Limb (tissue), 2 donors: ENCODE measurements around the gene PGP.

Source experiments
- DNase-seq, 2 donors: peaks; one replicate each; pipeline ENCODE4 v3.0.0-alpha.2; 2016; ENCODE audit errors: extremely low spot score in 2 of 2

The PGP gene

DNA sequence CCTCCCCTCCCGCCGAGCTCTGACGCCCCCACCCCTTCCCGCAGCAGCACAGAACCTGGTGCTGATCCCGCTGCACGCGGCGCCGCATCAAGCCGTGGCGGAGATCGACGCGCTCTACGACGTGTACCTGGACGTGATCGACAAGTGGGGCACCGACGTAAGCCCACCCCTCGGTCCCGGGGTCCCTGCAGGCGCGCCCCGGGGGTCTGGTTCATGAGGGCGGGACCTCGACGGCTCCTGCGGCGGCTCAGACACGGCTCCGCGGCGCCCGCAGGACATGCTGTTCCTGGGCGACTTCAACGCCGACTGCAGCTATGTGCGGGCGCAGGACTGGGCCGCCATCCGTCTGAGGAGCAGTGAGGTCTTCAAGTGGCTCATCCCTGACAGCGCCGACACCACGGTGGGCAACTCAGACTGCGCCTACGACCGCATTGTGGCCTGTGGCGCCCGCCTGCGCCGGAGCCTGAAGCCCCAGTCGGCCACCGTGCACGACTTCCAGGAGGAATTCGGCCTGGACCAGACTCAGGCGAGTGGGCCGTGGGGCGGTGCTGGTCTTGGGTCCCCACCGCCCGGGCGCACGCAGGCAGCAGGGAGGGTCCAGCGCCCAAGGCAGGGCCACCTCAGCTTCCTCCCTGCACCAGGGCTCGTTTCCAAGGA, 23.0 kb upstream of the PGP start:
- DNase-seq = no peak

DNA sequence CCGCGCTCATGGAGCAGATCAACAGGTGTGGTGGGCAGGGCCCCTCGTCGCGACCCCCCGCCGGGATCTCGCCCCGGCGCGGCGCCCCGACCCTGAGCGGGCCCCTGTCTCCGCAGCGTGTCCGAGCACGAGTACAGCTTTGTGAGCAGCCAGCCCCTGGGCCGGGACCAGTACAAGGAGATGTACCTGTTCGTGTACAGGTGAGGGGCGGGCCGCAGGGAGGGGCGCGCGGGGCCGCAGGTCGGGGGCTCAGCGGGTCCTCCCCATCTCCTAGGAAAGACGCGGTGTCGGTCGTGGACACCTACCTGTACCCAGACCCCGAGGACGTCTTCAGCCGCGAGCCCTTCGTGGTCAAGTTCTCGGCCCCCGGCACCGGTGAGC, 22.5 kb upstream of the PGP start:
- DNase-seq = no peak

DNA sequence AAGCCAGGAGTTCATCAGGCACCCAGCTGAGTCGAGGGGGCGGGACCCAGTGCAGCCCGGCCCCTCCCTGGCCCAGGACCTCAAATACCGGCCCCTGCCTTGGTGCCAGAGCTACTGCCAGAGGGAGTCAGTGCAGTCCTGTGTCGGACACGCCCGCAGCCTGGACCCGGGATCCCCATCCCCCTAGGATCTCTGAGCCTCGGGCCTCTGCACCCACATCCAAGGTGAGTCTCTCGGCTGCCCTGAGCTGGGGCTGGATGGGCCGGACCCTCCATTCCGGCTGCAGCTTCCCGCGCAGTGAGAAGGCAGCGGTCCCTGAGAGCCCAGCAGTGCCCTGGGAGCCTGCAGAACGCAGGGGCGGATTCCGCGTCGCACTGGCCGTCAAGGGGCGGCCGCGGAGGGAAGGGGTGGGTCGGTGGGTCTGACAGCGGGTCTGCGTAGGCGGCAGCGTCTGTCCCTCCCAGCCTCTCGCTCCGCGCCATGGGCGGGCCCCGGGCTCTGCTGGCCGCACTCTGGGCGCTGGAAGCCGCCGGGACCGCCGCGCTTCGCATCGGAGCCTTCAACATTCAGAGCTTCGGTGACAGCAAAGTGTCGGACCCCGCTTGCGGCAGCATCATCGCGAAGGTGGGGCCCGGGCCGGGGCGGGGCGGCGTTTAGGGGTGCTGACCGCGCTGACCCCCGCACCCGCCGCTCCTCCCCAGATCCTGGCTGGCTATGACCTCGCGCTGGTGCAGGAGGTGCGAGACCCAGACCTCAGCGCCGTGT, 21.9 kb upstream of the PGP start, which contains the start of gene DNASE1L2:
DNASE1L2 (plus strand) TSS at position 108 of the 765 bp plus-strand sequence; CDS start at position 481, 373 bp downstream.
- DNase-seq = peak in 1 of 2 donors; percentile 56

DNA sequence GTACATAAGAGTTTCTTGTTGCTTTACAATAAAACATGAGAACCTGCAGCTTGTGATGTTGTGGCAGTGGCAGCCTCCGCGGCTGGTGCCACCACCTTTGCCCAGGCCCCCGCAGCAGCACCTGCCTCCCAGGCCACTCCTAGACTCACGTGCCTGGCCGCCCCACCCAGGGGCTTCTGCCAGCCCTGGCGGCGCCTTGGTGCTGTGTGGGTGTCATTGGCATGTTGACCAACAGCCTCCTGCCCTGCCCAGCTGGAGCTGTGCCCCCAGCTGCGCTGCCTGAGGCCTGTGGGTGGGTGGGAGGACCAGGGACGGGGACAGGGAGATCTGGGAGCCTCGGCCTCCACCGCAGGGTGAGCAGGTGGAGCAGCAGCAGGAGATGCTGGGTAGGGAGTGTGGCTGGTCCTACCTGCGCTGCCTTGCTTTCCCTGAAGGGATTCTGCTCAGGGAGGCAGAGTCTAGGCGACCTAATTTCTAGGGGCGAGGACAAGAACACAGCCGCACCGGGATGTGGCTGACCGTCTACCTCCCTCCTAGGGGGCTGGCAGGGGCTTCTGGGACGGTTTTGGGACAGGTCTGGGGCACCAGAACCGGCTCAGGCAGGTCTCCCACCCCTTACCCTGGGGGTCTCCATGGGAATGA, 21.2 kb upstream of the PGP start:
- DNase-seq = no peak

DNA sequence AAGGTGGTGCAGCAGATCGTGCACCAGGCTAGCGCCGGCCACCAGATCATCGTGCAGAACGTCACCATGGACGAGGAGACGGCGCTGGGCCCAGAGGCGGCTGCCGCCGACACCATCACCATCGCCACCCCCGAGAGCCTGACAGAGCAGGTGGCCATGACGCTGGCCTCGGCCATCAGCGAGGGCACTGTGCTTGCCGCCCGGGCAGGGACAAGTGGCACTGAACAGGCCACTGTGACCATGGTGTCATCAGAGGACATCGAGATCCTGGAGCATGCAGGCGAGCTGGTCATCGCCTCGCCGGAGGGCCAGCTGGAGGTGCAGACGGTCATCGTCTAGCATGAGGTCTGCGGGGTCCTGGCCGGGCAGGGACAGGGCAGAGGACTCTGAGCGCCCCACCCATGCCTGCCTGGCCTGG, 20.6 kb upstream of the PGP start:
- no peak for DNase-seq

DNA sequence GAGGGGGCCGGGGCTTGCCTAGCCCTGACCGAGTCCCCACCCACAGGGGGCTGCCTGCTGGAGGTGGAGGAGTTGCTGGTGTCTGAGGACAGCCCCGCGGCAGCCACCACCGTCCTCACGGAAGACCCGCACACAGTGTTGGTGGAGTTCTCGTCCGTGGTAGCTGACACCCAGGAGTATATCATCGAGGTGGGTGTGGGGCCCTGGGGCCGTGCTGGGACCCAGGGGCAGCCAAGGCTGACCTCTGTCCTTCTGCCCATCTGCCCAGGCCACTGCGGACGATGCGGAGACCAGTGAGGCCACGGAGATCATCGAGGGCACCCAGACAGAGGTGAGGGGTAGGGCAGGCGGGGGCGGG, 20.2 kb upstream of the PGP start:
- DNase-seq = no peak

DNA sequence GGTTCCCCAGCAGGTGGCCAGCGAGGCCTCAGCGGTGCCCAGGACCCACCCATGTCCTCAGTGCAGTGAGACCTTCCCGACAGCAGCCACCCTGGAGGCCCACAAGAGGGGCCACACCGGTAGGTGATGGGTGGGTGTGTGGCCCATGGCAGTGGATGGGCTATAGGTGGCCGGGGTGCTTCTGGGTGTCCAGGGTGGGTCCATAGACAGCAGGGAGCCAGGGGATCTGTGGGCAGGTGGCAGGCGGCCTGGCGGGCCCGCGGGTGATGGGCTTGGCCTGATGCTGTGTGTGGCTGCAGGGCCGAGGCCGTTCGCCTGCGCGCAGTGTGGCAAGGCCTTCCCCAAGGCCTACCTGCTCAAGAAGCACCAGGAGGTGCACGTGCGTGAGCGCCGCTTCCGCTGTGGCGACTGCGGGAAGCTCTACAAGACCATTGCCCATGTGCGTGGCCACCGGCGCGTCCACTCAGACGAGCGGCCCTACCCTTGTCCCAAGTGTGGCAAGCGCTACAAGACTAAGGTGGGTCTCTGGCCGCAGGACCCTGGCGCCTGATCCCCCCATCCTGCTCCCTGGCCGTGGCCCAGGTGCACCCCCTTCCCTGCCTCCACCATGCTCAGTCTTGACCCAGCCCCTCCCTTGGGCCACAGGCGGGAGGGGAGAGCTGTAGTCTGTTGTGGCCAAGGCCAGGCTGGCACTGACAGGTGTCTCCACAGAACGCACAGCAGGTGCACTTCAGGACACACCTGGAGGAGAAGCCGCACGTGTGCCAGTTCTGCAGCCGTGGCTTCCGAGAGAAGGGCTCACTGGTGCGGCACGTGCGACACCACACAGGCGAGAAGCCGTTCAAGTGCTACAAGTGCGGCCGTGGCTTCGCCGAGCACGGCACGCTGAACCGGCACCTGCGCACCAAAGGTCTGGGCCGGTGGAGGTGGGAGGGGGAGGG, 19.5 kb upstream of the PGP start:
- DNase-seq = no peak

DNA sequence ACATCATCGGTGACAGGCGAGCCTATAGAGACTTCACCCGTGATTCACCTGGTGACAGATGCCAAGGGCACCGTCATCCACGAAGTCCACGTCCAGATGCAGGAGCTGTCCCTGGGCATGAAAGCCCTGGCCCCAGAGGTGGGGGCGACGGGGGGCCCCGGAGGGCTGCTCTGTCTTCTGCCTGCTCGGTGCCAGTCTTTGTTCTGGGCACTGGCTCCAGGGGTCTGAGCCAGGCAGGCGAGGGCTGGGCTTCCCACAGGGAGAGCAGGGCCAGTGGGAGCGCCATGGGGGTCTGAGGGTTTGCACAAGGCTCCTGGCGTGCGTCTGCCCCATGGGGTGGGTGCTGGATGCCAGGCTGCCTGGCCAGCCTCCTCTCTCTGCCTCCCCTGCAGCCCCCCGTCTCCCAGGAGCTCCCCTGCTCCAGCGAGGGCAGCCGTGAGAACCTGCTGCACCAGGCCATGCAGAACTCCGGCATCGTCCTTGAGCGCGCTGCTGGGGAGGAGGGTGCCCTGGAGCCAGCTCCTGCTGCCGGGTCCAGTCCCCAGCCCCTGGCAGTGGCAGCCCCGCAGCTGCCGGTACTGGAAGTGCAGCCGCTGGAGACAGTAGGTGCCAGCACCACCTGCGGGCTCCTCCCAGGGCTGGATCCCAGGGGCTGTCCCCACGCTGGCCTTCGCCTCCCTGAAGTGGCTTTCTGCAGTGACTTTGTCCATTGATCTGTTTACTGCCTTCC, 18.6 kb upstream of the PGP start:
- no peak for DNase-seq

DNA sequence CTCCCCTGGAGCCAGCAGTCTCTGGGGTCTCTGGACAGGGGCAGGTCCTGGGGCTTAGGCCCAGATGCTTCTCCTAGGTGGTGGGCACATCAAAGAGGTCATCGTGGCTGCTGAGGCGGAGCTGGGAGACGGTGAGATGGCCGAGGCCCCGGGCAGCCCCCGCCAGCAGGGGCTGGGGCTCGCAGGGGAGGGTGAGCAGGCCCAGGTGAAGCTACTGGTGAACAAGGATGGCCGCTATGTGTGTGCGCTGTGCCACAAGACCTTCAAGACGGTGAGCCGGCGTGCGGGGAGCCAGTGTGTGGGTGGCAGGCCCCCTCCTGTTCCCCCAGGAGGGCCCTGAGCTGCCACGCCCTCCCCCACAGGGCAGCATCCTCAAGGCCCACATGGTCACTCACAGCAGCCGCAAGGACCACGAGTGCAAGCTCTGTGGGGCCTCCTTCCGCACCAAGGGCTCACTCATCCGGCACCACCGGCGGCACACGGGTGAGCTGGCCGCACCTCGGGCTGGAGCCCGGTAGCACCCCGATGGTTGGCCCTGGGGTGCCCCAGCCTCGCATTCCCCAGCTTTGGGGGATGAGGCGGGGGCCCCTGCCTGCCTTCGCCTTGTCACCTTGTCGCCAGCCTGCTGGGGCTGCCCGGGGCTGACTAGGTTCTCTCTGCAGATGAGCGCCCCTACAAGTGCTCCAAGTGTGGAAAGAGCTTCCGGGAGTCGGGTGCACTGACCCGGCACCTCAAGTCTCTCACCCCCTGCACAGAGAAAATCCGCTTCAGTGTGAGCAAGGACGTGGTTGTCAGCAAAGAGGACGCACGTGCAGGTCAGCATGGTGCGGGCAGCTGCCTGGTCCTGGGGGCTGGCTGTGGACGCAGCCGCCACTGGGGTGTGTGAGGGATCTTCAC, 17.7 kb upstream of the PGP start:
- DNase-seq = no peak

DNA sequence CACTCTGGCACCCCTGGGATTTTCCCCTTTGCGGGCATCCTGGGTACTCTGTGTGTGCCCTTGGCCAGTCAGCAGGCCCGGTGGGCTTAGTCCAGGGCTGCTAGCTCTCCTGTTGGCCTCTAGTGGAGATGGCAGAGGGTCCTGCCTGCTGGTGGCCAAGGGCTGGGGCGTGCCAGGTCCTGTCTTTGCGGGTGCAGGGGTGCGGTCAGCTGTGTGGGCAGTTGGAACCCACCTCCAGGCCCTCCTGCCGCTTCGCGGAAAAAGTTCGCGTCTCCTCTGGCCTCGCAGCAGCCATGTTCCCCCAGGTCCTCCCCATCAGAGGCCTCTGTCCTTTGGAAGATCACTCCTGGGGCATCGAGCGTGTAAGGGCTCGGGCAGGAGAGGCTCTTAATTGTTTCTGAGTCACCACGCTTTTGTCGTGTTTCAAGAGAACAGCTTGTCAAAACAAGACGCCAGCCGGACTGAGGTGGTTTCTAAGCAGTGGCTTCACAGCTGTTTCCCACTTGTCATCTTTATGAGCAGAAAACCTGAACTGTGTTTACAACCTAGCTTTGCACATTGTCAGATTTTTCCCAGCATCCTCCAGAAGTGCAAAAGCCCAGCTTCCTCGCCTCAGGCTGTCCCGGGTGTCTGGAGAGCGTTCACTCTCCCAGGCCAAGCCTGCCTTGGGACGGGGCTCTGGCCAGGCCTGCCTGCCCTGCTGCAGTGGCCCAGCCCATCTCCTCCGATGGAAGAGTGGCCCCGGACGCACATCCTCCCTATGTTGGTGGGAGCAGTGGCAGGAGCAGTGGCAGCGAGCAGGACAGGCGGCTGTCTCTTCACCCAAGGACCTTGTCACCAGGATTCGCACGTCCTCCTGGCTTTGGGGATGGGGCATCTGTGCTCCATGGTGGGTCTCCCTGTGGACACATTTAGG, 16.6 kb upstream of the PGP start:
- no peak for DNase-seq

DNA sequence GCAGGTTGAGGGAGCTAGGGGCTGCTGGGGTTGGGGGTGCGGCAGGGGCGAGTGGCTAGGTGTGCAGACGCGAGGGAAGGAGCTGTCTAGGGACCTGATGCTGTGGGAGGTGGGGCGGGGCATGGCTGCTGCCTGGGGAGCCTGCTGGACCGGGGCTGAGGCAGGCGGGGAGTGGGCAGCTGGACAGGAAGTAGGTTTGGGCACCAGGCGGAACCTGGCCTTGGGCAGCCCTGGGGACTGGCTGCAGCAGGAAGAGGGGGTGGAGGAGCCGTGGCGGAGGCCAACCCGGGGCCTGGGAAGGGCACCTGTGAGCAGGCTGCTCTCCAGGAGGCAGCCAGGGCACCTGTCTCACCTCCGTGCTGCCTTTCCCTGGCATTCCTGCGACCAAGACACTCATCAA, 15.7 kb upstream of the PGP start:
- no peak for DNase-seq

DNA sequence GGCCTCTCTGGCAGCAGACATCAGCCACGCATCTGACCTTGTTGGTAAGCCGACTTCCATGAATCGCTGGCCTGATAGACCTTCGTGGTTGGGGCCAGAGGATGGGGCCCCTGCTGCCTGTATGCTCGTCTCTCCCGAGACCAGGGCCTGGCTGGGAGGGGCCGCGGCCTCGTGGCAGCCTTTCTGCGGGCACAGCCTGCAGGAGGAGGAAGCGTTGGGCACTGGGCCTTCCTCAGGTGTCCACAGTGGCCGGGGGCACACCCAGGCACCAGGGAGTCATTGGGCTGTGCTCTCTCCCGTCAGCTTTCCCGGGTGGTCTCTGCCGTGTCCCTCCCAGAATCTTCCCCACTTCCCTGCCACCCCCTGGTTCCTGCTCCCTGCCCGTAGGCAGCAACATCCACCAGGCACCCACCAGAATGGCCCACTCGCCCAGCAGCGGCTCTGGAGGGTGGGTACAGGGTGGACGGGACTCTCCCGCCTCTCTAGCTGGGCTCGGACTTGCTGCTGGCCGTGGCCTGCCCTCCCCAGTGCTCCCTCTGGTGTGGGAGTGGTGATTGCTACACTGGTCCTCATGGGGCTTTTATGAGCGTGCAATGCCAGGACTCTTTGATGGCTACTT, 15.1 kb upstream of the PGP start:
- DNase-seq = no peak

DNA sequence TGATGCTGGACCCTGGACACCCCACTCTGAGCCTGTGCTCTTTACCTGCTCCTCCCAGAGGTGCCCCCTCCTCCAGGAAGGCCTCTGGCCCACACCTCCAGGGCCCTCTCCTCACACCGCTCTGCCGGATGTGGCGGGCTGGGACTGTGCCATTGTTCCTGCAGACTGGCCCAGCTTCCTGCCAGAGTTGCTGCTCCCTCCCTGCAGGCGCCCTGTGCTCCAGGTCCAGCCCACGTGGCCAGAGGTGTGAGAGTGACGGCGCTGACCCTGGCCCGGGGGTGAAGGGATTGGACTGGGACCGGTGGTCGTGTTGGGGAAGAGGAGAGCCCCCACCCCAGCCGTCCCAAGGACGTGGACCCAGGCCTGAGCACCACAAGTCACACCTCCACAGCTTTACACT, 14.5 kb upstream of the PGP start:
- no peak for DNase-seq

DNA sequence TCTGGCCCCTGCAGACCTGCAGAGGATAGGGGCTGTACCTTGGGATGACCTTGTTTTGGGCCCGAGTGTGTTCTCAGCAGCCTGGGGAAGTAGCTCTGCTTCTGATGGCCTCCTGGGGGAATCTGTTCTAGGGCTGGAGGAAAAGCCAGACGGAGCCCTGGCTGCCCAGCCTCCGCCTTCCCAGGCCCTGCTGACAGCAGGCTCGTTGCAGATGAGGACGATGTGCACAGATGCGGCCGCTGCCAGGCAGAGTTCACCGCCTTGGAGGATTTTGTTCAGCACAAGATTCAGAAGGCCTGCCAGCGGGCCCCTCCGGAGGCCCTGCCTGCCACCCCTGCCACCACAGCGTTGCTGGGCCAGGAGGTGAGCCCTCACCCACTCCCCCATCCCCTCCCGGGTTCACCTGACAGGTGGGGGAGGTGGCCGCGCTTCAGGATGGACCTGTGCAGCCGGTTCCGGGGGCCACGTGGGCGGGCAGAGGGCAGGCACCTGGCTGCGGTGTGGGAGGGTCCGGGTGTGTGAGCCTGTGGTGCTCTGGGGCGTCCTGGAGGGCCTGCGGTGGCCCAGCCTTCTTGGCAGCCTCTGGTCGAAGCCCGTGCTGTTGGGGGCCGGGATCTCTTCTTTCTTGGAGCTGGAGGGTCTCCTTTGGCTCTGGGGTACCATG, 13.7 kb upstream of the PGP start:
- no peak for DNase-seq

DNA sequence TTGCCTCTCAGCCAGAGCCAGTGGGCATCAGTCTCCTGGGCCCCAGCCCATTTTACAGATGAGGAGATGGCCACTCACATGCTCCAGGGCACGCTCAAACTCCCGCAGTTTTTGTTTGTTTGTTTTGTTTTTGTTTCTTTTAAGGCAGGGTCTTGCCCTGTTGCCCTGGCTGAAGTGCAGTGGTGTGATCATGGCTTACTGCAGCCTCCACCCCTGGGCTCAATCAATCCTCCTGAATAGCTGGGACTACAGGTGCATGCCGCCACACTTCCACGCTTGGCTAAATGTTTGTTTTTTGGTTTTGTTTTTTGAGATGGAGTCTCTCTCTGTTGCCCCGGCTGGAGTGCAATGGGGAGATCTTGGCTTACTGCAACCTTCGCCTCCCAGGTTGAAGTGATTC, 12.3 kb upstream of the PGP start:
- DNase-seq = no peak

DNA sequence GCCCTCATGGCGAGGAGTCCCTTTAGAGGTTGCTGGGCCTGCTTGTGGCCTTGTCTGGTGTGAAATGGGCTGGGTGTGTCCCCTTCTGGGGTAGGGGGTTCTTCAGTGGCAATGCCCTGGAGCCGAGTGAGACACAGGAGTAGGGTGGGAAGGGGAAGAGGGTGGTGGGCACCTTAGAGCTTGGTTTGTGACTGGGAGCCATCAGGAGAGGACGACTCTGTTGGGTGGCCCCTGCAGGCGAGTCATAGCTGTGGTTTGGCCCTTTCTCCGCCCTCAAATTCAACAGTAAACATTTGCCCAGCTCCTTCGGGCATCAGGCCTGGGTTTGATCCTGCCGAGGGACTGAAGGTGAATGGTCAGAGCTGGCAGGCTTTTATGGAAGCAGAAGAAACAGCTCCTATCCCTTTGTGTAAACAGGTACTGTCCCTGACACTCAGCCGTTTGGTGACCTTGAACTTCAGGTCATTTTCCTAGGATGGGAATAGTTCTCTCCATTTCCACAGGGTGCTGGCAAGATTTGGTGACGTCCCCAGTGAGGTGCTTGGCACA, 11.7 kb upstream of the PGP start:
- DNase-seq = no peak

DNA sequence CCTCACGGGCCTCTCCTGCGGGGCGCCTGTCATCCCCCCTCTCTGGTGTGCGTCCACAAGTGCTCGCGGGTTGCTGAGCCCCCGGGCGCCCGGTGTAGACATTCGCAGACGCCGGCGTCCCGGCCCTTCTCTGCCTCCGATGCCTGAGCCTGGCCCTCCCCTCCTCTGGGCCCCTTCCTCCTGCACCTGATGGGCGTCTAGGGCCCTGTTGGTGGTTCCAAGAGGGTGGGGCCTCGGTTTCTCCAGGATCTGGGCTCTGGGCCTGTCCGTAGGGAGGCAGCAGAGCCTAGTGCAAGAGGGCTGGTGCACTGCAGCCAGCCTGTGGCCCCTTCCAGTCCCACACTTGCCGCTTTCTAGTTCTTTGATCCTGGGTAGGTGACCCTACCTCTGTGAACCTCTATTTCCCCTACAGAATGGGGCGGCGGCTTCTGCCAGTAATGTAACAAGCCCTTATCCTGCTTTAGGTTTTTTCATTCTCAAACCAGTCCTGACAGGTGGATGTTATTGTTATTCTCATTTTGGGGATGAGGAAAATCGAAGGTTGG, 9.4 kb upstream of the PGP start:
- no peak for DNase-seq
